ENCODE data around the gene ATR.
A peak's percentile ranks its signal among the peaks of the same experiment; 100 is the strongest.
"Not testable (repeated sequence)": the region's sequence is repeated elsewhere in the genome, so short reads cannot be mapped to it uniquely, and the experiment has no call there.

ATR gene

GRCh38 chr3:142447852-142448823 is 130.4 kb downstream of the ATR start, which contains the start of gene XRN1:
Gene XRN1, minus strand, starts transcription at chr3:142448037. Its CDS starts 93 bp downstream, at chr3:142447944.
- peak; percentile 84 to 91 for DNase-seq (ENCODE audit: low read depth in 2 of 2)

- DNase-seq (ENCODE audit: low read depth in 2 of 2) = peak in 1 of 2 donors; percentile 7
Observed at GRCh38 chr3:142447301-142447851, 131.2 kb downstream of the ATR start.

DNA sequence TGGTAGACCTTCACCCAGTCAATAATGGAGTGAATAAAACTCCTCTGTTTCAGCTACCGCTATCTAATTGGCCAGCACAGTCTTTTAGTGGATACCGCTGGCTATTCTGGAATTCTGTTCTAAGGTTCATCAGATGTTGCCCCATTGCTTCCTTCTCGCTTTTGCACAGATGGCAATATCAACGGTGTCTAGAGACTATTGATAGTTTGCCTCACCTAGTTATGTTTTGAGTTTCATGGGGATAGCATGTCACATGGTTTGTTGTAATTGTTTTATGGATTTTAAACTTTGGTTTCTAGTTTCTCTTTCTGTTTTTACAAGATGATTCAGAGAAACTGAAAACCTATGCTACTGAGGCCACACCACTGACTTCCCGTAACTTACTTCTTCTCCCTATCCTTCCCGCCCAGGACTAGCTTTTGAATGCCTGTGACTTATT is 132.7 kb downstream of the ATR start:
- DNase-seq (ENCODE audit: low read depth in 2 of 2) = no peak

- no peak for DNase-seq (ENCODE audit: low read depth in 2 of 2)
Observed at GRCh38 chr3:142444343-142444742, 134.2 kb downstream of the ATR start.

DNA sequence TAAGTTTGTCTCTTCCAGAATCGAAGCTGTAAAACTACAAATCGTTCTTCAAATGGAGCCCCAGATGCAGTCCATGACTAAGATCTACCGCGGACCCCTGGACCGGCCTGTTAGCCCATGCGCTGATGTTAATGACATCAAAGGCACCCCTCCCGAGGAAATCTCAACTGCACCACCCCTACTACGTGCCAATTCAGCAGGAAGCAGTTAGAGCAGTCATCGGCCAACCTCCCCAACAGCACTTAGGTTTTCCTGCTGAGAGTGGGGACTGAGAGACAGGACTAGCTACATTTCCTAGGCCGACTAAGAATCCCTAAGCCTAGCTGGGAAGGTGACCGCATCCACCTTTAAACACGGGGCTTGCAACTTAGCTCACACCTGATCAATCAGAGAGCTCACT is 135.5 kb downstream of the ATR start:
- not testable (repeated sequence) for DNase-seq (ENCODE audit: low read depth in 2 of 2)

DNA sequence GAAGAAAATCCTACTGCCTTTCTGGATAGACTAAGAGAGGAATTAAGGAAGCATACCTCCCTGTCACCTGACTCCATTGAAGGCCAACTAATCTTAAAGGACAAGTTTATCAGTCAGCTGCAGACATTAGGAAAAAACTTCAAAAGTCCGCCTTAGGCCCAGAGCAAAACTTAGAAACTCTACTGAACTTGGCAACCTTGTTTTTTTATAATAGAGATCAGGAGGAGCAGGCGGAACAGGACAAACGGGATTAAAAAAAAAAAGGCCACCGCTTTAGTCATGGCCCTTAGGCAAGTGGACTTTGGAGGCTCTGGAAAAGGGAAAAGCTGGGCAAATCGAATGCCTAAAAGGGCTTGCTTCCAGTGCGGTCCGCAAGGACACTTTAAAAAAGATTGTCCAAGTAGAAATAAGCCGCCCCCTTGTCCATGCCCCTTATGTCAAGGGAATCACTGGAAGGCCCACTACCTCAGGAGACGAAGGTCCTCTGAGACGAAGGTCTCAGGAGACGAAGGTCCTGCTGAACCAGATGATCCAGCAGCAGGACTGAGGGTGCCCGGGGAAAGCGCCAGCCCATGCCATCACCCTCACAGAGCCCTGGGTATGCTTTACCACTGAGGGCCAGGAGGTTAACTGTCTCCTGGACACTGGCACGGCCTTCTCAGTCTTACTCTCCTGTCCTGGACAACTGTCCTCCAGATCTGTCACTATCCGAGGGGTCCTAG is 138.9 kb downstream of the ATR start:
- DNase-seq (ENCODE audit: low read depth in 2 of 2) = not testable (repeated sequence)

DNA sequence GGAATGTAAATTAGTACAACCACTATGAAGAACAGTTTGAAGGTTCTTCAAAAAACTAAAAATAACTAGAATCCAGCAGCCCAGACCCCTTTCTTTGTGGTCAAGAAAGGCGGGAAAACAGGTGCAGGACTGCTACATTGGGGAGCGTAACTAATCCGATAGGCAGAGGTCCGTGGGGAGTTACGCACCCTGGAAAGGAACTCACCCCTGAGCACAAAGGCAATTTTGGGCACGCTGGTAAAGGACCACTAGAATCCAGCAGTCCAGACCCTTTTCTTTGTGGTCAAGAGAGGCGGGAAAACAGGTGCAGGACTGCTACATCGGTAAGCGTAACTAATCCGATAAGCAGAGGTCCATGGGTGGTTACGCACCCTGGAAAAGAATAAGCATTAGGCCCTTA is 140.4 kb downstream of the ATR start:
- DNase-seq (ENCODE audit: low read depth in 2 of 2) = not testable (repeated sequence)

DNA sequence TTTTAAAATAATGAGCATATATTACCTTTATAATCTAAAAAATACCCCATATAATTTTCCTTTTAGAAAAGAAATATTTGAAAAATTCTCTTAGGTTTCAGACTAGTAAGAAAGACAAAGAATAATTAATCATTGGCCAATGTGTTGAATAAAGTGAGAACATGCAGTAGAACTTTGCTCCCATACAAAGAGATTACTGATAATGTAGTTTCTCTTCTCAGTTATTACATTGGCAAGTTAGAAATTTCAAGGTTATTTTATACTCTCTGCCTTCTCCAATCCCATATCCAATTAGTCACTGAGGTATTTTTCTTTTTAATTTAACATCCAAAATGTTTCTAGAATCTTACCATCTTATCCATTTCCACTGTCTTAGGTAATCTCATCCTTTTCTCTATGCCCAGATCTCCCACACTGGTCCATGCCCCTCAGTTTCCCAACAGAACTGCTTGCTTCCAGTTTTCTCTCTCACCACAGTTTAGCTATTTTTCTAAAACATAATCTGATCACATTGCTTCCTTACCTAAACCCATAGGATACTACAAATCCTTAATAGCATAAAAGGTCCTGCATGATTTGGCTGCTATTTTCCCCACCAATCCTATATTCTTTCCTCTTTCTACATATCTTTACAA is 141.5 kb downstream of the ATR start:
- no peak for DNase-seq (ENCODE audit: low read depth in 2 of 2)

GRCh38 chr3:142434503-142434902 is 144.0 kb downstream of the ATR start:
- DNase-seq (ENCODE audit: low read depth in 2 of 2) = no peak

GRCh38 chr3:142433110-142433509 is 145.4 kb downstream of the ATR start:
- DNase-seq (ENCODE audit: low read depth in 2 of 2) = no peak

DNA sequence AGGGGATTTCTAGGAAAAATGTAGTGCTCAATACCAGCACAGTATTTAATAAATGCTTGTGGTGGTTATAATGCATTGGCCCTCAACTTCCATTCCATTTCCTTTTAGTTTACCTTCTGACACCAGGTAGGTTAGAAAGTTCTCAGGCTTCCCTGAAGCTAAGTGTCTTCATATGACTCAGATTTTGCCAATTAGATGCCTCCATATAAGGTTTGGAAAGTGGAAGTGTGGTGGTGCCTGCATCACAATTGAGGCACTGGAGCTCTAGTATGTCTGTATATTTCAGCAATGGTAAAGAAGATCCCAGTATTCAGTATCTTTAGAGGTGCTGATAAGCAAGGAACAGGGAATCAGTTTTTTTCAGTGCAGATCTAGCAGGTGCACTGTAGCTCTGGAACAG is 149.0 kb downstream of the ATR start:
- DNase-seq (ENCODE audit: low read depth in 2 of 2) = no peak

DNA sequence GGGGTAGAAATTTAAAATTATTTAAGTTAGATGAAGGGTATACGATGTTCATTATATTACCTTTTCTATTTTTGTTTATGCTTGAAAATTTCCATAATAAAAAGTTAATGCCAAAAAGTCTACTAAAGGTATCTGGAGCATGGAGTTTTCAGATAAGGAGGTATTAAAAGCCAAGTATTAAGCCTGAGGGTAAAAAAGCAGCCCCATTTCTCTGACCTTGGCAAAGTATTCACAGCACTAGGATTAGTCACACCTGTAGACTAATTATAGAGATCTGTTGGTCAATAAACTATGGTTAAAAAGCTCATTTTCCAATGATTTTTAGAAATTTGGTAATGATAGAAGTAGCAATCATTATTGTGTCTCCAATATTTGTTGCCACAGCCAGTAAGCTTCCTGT is 153.8 kb downstream of the ATR start:
- DNase-seq (ENCODE audit: low read depth in 2 of 2) = no peak

DNA sequence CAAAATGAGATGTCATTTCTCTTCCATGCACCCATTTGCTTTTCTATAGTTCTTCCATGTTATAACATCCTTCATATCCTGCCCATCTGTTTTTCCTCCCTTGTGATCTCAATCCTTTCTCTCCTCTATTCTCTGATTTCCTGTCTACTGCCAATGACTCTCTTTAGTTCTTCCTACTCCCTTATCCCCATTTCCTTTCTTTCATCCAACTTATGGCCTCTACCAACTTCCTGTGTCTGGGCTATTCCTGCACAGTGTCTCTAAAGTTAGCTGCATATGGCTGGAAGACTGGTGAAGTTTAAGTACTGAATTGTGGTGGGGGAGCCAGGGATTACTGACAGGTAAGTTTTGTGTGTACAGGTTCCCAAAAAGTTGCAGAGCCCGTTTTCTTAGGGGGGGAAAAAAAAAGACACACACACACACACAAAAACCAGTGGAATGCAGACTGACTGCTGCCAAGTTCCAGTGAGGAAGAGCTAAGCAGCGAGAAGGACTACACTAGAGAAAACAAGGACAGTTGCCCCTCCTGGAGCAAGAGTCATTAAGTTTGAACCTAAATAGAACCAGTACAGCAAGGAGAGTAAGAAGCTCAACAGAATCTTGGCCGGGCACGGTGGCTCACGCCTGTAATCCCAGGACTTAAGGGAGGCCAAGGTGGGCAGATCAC is 159.5 kb downstream of the ATR start:
- DNase-seq (ENCODE audit: low read depth in 2 of 2) = no peak

DNA sequence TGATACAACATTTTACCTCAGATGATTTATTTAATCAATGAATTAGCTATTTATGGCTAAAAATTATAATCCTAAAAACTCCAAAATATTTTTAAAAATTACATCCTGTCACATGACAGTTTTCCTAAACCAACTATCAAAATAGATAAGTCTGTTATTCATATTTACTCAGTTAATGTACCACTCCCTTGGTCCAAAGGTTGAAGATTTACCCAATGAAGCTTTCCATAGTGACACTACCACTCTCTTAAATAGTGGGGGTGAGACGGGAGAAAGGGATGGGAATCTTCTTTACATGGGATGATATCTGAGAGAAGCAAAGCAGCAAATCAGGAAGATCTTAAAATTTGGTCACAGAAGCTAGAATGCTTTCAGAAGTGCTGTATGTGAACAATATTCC is 161.2 kb downstream of the ATR start:
- DNase-seq (ENCODE audit: low read depth in 2 of 2) = no peak

- DNase-seq (ENCODE audit: low read depth in 2 of 2) = not testable (repeated sequence)
Observed at GRCh38 chr3:142400537-142400936, 178.0 kb downstream of the ATR start.
